Keratinocyte (primary cell): ENCODE measurements around the gene ZNF560.

Experiments used
- EZH2 ChIP-seq: IDR thresholded peaks from one replicate; pipeline ENCODE4 v1.6.1; 2012; ENCODE audit warnings: inconsistent platforms, mild to moderate bottlenecking, low read length, moderate library complexity
- TF ChIP-seq, protein P1 (sequence below), 3 experiments: IDR thresholded peaks in 1 of 3; conservative IDR thresholded peaks in 1 of 3; optimal IDR thresholded peaks in 1 of 3; 2 replicates in 2 of 3; 3 replicates in 1 of 3; pipeline versions ENCODE3 to v1.5.1; 2011; ENCODE audit warnings: low read length in 3 of 3, mild to moderate bottlenecking in 3 of 3, moderate library complexity in 2 of 3, control low read depth in 1 of 3, inconsistent platforms in 1 of 3; ENCODE audit not compliant: insufficient read depth in 2 of 3; ENCODE audit errors: extremely low read depth in 1 of 3

DNA sequence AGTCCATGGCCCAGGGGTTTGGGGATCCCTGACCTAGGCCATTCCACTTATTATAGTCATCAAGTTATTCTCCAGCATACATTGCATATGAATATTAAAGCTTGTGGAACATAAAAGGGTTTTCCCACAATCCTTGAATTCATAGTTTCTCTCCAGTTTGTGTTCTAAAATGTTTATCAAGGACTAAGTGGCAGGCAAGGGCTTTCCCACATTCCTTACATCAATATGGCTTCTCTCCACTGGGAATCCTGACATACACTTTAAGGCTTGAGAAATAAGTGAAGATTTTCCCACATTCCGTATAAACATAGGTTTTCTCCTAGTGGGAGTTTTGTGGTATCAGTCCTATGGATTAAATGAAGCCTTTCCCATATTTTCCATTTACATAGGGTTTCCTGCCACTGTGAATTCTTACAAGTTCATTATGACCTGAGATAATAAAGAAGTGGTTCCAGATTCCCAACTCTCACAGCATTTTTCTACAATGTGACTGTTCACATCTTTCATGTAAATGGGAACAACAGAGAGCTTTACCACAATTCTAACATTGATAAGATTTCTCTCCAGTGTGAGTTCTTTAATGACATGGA is 25.6 kb upstream of the ZNF560 start:
- TF ChIP-seq, protein P1, sequence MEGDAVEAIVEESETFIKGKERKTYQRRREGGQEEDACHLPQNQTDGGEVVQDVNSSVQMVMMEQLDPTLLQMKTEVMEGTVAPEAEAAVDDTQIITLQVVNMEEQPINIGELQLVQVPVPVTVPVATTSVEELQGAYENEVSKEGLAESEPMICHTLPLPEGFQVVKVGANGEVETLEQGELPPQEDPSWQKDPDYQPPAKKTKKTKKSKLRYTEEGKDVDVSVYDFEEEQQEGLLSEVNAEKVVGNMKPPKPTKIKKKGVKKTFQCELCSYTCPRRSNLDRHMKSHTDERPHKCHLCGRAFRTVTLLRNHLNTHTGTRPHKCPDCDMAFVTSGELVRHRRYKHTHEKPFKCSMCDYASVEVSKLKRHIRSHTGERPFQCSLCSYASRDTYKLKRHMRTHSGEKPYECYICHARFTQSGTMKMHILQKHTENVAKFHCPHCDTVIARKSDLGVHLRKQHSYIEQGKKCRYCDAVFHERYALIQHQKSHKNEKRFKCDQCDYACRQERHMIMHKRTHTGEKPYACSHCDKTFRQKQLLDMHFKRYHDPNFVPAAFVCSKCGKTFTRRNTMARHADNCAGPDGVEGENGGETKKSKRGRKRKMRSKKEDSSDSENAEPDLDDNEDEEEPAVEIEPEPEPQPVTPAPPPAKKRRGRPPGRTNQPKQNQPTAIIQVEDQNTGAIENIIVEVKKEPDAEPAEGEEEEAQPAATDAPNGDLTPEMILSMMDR (optimal IDR thresholded peaks at IDR 0.05 in 1 of 3, IDR thresholded peaks at IDR 0.05 in 1 of 3, conservative IDR thresholded peaks at IDR 0.05 in 1 of 3; ENCODE audit: extremely low read depth in 1 of 3, insufficient read depth in 2 of 3, low read length in 3 of 3), result no peak
- no peak for TF ChIP-seq EZH2
